Panc1 (cell line): ENCODE results near the gene RBP2. TPM values are rescaled to one million over a fixed set of nuclear protein-coding genes. Genes with fewer than 3 reads are reported as not detected.

Experiments
- ATAC-seq: fragments of 200-7000 bp; cut with Tn5 transposase; 2 replicates; pipeline ENCODE4 v1.9.1; 2020; ENCODE audit warnings: mild to moderate bottlenecking, moderate library complexity
- BruUV-seq: library from RNA; stranded (reverse); fragments of 400-500 nt; replicated peaks from 2 replicates; lab custom pipeline; 2021; lab: Mats Ljungman, UMichigan
- CTCF ChIA-PET: fragments of 300-600 bp; sonication (Branson Sonifier 250); formaldehyde crosslinking; loops from one replicate; lab custom pipeline; 2022; ENCODE audit warnings: antibody characterized with exemption; lab: Charles Lee
- POLR2A ChIA-PET: fragments of 300-600 bp; sonication (Branson Sonifier 250); formaldehyde crosslinking; loops from one replicate; lab custom pipeline; 2022; ENCODE audit warnings: antibody characterized with exemption; lab: Charles Lee
- DNase-seq: peaks from one replicate; pipeline ENCODE4 v3.0.0-alpha.2; 2010; ENCODE audit warnings: low read depth, low spot score
- H3K27ac ChIP-seq: 2 replicates; pipeline ENCODE4 v1.5.1; 2011; ENCODE audit warnings: mild to moderate bottlenecking, low read length, inconsistent platforms
- H3K27me3 ChIP-seq: fragments of 200-500 bp; sonication (Bioruptor generic); 2 replicates; pipeline ENCODE4 v1.6.0; 2014; ENCODE audit warnings: low read length, inconsistent platforms; ENCODE audit not compliant: control insufficient read depth, insufficient read depth
- H3K36me3 ChIP-seq: fragments of 200-500 bp; sonication (Bioruptor generic); 2 replicates; pipeline ENCODE4 v1.5.1; 2014; ENCODE audit warnings: inconsistent platforms, mild to moderate bottlenecking, low read length, moderate library complexity; ENCODE audit not compliant: control insufficient read depth, insufficient read depth
- H3K4me1 ChIP-seq: 2 replicates; pipeline ENCODE4 v1.5.1; 2011; ENCODE audit warnings: inconsistent platforms, mild to moderate bottlenecking, low read length, moderate library complexity; ENCODE audit not compliant: control insufficient read depth, insufficient read depth
- H3K4me3 ChIP-seq, 2 experiments: 2 replicates each; pipeline ENCODE4 v1.5.1; 2011 to 2012; ENCODE audit warnings: low read depth in 2 of 2, low read length in 2 of 2, mild to moderate bottlenecking in 2 of 2, inconsistent platforms in 1 of 2, moderate library complexity in 1 of 2
- H3K9me3 ChIP-seq: fragments of 200-500 bp; sonication (Bioruptor generic); 2 replicates; pipeline ENCODE4 v1.5.1; 2014; ENCODE audit warnings: low read depth, mild to moderate bottlenecking, inconsistent platforms, low read length, moderate library complexity; ENCODE audit not compliant: control insufficient read depth, insufficient read depth
- CTCF ChIP-seq: fragments of 450-650 bp; IDR thresholded peaks from 2 replicates; pipeline ENCODE4 v1.5.1; 2017; ENCODE audit warnings: mild to moderate bottlenecking
- POLR2AphosphoS5 ChIP-seq: IDR thresholded peaks from 2 replicates; pipeline ENCODE4 v1.6.1; 2012; ENCODE audit warnings: mild to moderate bottlenecking, low read depth, low read length, moderate library complexity
- REST ChIP-seq, 2 experiments: IDR thresholded peaks; 2 replicates each; pipeline ENCODE4 v1.6.1; 2011 to 2012; ENCODE audit warnings: low read depth in 2 of 2, control low read depth in 1 of 2, low read length in 1 of 2, mild to moderate bottlenecking in 1 of 2, moderate library complexity in 1 of 2; ENCODE audit not compliant: insufficient read depth in 1 of 2
- SIN3A ChIP-seq: IDR thresholded peaks from 2 replicates; pipeline ENCODE4 v1.6.1; 2012; ENCODE audit warnings: low read depth, mild to moderate bottlenecking, low read length, moderate library complexity, borderline replicate concordance; ENCODE audit not compliant: insufficient read depth
- TCF7L2 ChIP-seq: IDR thresholded peaks from 2 replicates; pipeline ENCODE4 v1.6.1; 2011; ENCODE audit warnings: mild to moderate bottlenecking, low read depth, low read length, inconsistent platforms
- in situ Hi-C: cut with HindIII; loops from 2 replicates; pipeline ENCODE4 v1.10.0; 2016; ENCODE audit warnings: low sequenced_read_pairs, low pct_unique_long_range_greater_than_20kb
- intact Hi-C: fragments of 100-400 bp; cut with micrococcal nuclease; formaldehyde crosslinking; loops from one replicate; pipeline ENCODE4 v1.10.0; 2022; ENCODE audit not compliant: unreplicated experiment
- total RNA-seq: library from RNA; stranded (reverse); gene quantifications from one replicate; pipeline ENCODE4 v1.2.1, GENCODE V29; 2021; ENCODE audit not compliant: unreplicated experiment

Gene RBP2
- total RNA-seq, 1 experiment from 2014 or later, result not detected

- ChIA-PET CTCF (no interaction called here), POLR2A (no interaction called here)
- ATAC-seq (no peak), DNase-seq (no peak)
- in situ Hi-C loops (no loop called here), intact Hi-C loops (no loop called here)
- Histone ChIP-seq H3K27ac (no peak overlapping the region), H3K4me1 (no peaks in the 10 kb centered on the region), H3K27me3 (no peaks in the 10 kb centered on the region), H3K9me3 (no peaks in the 10 kb centered on the region), H3K36me3 (no peaks in the 10 kb centered on the region), H3K4me3 (no peak overlapping the region)
- TF ChIP-seq TCF7L2 (no peak), POLR2AphosphoS5 (no peak), CTCF (no peak), SIN3A (no peak), REST (IDR thresholded peaks at IDR 0.05; ENCODE audit: insufficient read depth in 1 of 2, low read depth in 2 of 2, low read length in 1 of 2) (no peak)
- no TSS peak for BruUV-seq
Measured at GRCh38 chr3:139458348-139458747, 18.0 kb downstream of the RBP2 start.

GRCh38 chr3:139457066-139457465, 19.2 kb downstream of the RBP2 start:
- H3K4me1 ChIP-seq, result no peaks in the 10 kb centered on the region
- DNase-seq (no peak), ATAC-seq (no peak)
- H3K36me3 ChIP-seq, result no peaks in the 10 kb centered on the region
- TF ChIP-seq REST (IDR thresholded peaks at IDR 0.05; ENCODE audit: insufficient read depth in 1 of 2, low read depth in 2 of 2, low read length in 1 of 2) (no peak), CTCF (no peak), POLR2AphosphoS5 (no peak), SIN3A (no peak), TCF7L2 (no peak)
- no peaks in the 10 kb centered on the region for H3K27me3 ChIP-seq
- H3K27ac ChIP-seq, result no peak overlapping the region
- BruUV-seq, result no TSS peak
- POLR2A ChIA-PET, result interaction anchor here (0.7 kb wide), 1 partner anchor 76 kb away, joined by 3 read pairs; no protein-coding TSS in a partner anchor
- no peaks in the 10 kb centered on the region for H3K9me3 ChIP-seq
- intact Hi-C loops (no loop called here), in situ Hi-C loops (no loop called here)
- H3K4me3 ChIP-seq, result no peak overlapping the region
- CTCF ChIA-PET, result interaction anchor here (1.2 kb wide), 1 partner anchor 53 kb away, joined by 3 read pairs; no protein-coding TSS in a partner anchor
